ENCODE results near the gene QRFP. TPM values are rescaled to one million over a fixed set of nuclear protein-coding genes. Genes with fewer than 3 reads are reported as not detected.
A peak's percentile ranks its signal among the peaks of the same experiment; 100 is the strongest.
"Not testable (repeated sequence)": the region's sequence is repeated elsewhere in the genome, so short reads cannot be mapped to it uniquely, and the experiment has no call there.

QRFP gene
- total RNA-seq, 1 experiment from 2014 or later, result not detected

GRCh38 chr9:130849356-130849755 is 47.3 kb downstream of the QRFP start:
- H3K4me3 ChIP-seq (replicated peaks in 1 of 2; ENCODE audit: low read depth in 1 of 2, low read length in 2 of 2), result no peak overlapping the region
- H3K4me2 ChIP-seq (ENCODE audit: low read length), result no peak overlapping the region
- ATAC-seq (no peak), DNase-seq (ENCODE audit: low read depth, low spot score) (no peak)
- H4K20me1 ChIP-seq (ENCODE audit: insufficient read depth), result peaks cover 8% of the 10 kb centered on the region; the same call in 1 of the 2 replicates
- H3K27ac ChIP-seq (ENCODE audit: low read depth, low read length), result no peak overlapping the region
- intact Hi-C loops (cut with micrococcal nuclease), result loop anchor here (5.0 kb wide), 2 partner anchors 77 to 137 kb away; no protein-coding TSS in a partner anchor
- H3K36me3 ChIP-seq (ENCODE audit: control insufficient read depth in 1 of 2, insufficient read depth in 2 of 2, low read length in 2 of 2), result peaks cover 0 to 4% of the 10 kb centered on the region in 2 experiments; a peak in 2 of 4 replicates
- H3K9ac ChIP-seq (ENCODE audit: low read length), result no peak overlapping the region
- ChIA-PET RAD21 (ENCODE audit: low non-redundant PET in 1 of 2, low total read pairs in 2 of 2, uncharacterized antibody in 2 of 2, unreplicated experiment in 2 of 2) (no interaction called here), CTCF (interaction anchor here (1.1 kb wide), 1 partner anchor 14 kb away, joined by 3 read pairs; no protein-coding TSS in a partner anchor), POLR2A (no interaction called here)
- peaks cover 36 to 40% of the 10 kb centered on the region in 2 experiments for H3K4me1 ChIP-seq (ENCODE audit: control insufficient read depth in 1 of 2, insufficient read depth in 2 of 2, low read length in 2 of 2)
- H3K27me3 ChIP-seq (ENCODE audit: insufficient read depth, low read length), result no peaks in the 10 kb centered on the region
- TF ChIP-seq FOSL1 (IDR thresholded peaks at IDR 0.05; ENCODE audit: low read depth) (no peak), ELF1 (IDR thresholded peaks at IDR 0.05; ENCODE audit: borderline replicate concordance, low read depth) (no peak), YY1 (IDR thresholded peaks at IDR 0.05; ENCODE audit: extremely low read depth, insufficient replicate concordance, low read depth, low read length) (no peak), POLR2A (IDR thresholded peaks at IDR 0.05; ENCODE audit: borderline replicate concordance, extremely low read depth, insufficient read depth, insufficient read length) (no peak), SP1 (IDR thresholded peaks at IDR 0.05; ENCODE audit: low read depth) (no peak), ZFX (IDR thresholded peaks at IDR 0.05) (no peak)
- H3K79me2 ChIP-seq (ENCODE audit: insufficient read depth, low read length), result peaks cover 93% of the 10 kb centered on the region
- H3K9me3 ChIP-seq (ENCODE audit: control insufficient read depth in 1 of 2, insufficient read depth in 1 of 2, low read depth in 1 of 2, low read length in 2 of 2), result no peaks in the 10 kb centered on the region
- H3K9me2 ChIP-seq (ENCODE audit: insufficient read depth), result no peaks in the 10 kb centered on the region
- no peak overlapping the region for H2AFZ ChIP-seq (ENCODE audit: low read depth, low read length, poor library complexity, severe bottlenecking)
- BruUV-seq (replicated peaks), result no TSS peak

- H3K9me3 ChIP-seq (ENCODE audit: control insufficient read depth in 1 of 2, insufficient read depth in 1 of 2, low read depth in 1 of 2, low read length in 2 of 2); H3K9ac ChIP-seq (ENCODE audit: low read length); BruUV-seq (replicated peaks); DNase-seq (ENCODE audit: low read depth, low spot score); H3K4me3 ChIP-seq (replicated peaks in 1 of 2; ENCODE audit: low read depth in 1 of 2, low read length in 2 of 2); RAD21 ChIA-PET (ENCODE audit: low non-redundant PET in 1 of 2, low total read pairs in 2 of 2, uncharacterized antibody in 2 of 2, unreplicated experiment in 2 of 2); H3K4me2 ChIP-seq (ENCODE audit: low read length); H3K9me2 ChIP-seq (ENCODE audit: insufficient read depth); H3K27me3 ChIP-seq (ENCODE audit: insufficient read depth, low read length); CTCF ChIA-PET; H3K36me3 ChIP-seq (ENCODE audit: control insufficient read depth in 1 of 2, insufficient read depth in 2 of 2, low read length in 2 of 2); POLR2A ChIA-PET; ATAC-seq; H4K20me1 ChIP-seq (ENCODE audit: insufficient read depth); H2AFZ ChIP-seq (ENCODE audit: low read depth, low read length, poor library complexity, severe bottlenecking): not testable (repeated sequence)
- Histone ChIP-seq H3K27ac (ENCODE audit: low read depth, low read length) (peak overlapping the region; percentile 77; the same call in 1 of the 2 replicates), H3K4me1 (ENCODE audit: control insufficient read depth in 1 of 2, insufficient read depth in 2 of 2, low read length in 2 of 2) (peaks cover 41 to 45% of the 10 kb centered on the region in 2 experiments), H3K79me2 (ENCODE audit: insufficient read depth, low read length) (peaks cover 100% of the 10 kb centered on the region)
- intact Hi-C loops (cut with micrococcal nuclease), result loop anchor here (5.0 kb wide), 2 partner anchors 76 to 136 kb away; no protein-coding TSS in a partner anchor
Measured at GRCh38 chr9:130848514-130848913, 48.1 kb downstream of the QRFP start.
